SU-DHL-6 (cell line): ENCODE measurements around the gene CAMK4.

Source experiments
- H2AFZ ChIP-seq: fragments of 200-600 bp; sonication (generic); 2 replicates; pipeline ENCODE4 v1.6.1; 2014; ENCODE audit warnings: low read depth, mild to moderate bottlenecking, moderate library complexity, mixed read lengths, antibody characterized with exemption, low read length; ENCODE audit not compliant: severe bottlenecking
- H3F3A ChIP-seq: fragments of 200-600 bp; shearing (Covaris generic); 2 replicates; pipeline ENCODE4 v1.6.0; 2016; ENCODE audit warnings: antibody characterized with exemption, mild to moderate bottlenecking; ENCODE audit not compliant: insufficient read depth
- H3K27ac ChIP-seq: fragments of 200-600 bp; sonication (generic); 2 replicates; pipeline ENCODE4 v1.5.1; 2016; ENCODE audit warnings: low read depth, mild to moderate bottlenecking, low read length, moderate library complexity, mixed read lengths
- H3K27me3 ChIP-seq: fragments of 200-600 bp; sonication (generic), shearing (Covaris generic); 2 replicates; pipeline ENCODE4 v1.6.0; 2014; ENCODE audit warnings: mild to moderate bottlenecking, low read length
- H3K36me3 ChIP-seq: fragments of 200-600 bp; sonication (generic); 2 replicates; pipeline ENCODE4 v1.6.1; 2014; ENCODE audit warnings: mild to moderate bottlenecking, low read length, mixed read lengths
- H3K4me2 ChIP-seq: fragments of 300-600, 200-600 bp; shearing (Covaris generic), sonication (generic); 2 replicates; pipeline ENCODE4 v1.6.0; 2014; ENCODE audit warnings: low read length, low read depth, mild to moderate bottlenecking; ENCODE audit not compliant: poor library complexity, severe bottlenecking
- H3K4me3 ChIP-seq: fragments of 200-600 bp; sonication (generic); 2 replicates; pipeline ENCODE4 v1.5.1; 2014; ENCODE audit warnings: antibody characterized with exemption, low read length, mild to moderate bottlenecking, mixed read lengths; ENCODE audit not compliant: insufficient read depth, poor library complexity, severe bottlenecking
- H3K79me2 ChIP-seq: fragments of 200-600 bp; sonication (generic); 2 replicates; pipeline ENCODE4 v1.6.1; 2014; ENCODE audit warnings: mild to moderate bottlenecking, low read length, moderate library complexity; ENCODE audit not compliant: insufficient read depth
- H3K9ac ChIP-seq: fragments of 200-600 bp; sonication (generic); 2 replicates; pipeline ENCODE4 v1.7.0; 2014; ENCODE audit warnings: mild to moderate bottlenecking, low read length
- H3K9me2 ChIP-seq: fragments of 200-600 bp; sonication (generic); replicated peaks from 2 replicates; pipeline ENCODE4 v1.6.1; 2014; ENCODE audit warnings: low read length; ENCODE audit not compliant: insufficient read depth
- H3K9me3 ChIP-seq: fragments of 200-600 bp; sonication (generic); 2 replicates; pipeline ENCODE4 v1.6.1; 2014; ENCODE audit warnings: low read length, mixed read lengths; ENCODE audit not compliant: insufficient read depth
- H4K20me1 ChIP-seq: fragments of 200-600 bp; sonication (generic); 2 replicates; pipeline ENCODE4 v1.6.1; 2014; ENCODE audit warnings: low read depth, mild to moderate bottlenecking, antibody characterized with exemption, low read length, moderate library complexity, mixed read lengths
- EZH2phosphoT487 ChIP-seq: fragments of 200-600 bp; sonication (generic), shearing (Covaris generic); conservative IDR thresholded peaks from 2 replicates; pipeline ENCODE4 v1.6.1; 2018; ENCODE audit warnings: mild to moderate bottlenecking, antibody characterized with exemption, low read length, moderate library complexity, mixed read lengths
- TF ChIP-seq, protein P1 (sequence below): fragments of 200-600 bp; sonication (generic); IDR thresholded peaks from one replicate; pipeline ENCODE4 v1.5.1; 2017; ENCODE audit warnings: antibody characterized with exemption, mild to moderate bottlenecking, low read length, moderate library complexity; ENCODE audit not compliant: insufficient read depth, poor library complexity, severe bottlenecking

The CAMK4 gene

DNA sequence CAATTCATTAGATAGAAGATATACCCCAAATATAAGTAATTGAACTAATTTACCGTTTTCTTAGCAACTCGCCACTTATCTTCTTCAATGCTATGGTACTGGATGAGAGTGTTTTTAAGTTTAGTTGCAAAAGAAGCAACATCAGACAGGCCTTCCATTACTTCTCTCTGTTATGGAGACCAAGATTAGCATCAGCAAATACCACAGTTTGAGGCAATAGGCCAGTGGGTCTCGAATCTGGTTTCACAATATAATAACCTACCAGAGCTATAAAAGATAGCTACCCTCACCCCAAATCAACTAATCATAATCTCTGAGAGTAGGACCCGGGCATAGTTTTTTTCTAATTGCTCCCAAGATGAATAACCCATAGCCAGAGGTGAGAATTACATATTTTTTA, 283.1 kb downstream of the CAMK4 start:
- H3K79me2 ChIP-seq, result peaks cover 86% of the 10 kb centered on the region
- no peaks in the 10 kb centered on the region for H3K9me2 ChIP-seq
- H3K9me3 ChIP-seq, result no peaks in the 10 kb centered on the region
- TF ChIP-seq, protein P1, sequence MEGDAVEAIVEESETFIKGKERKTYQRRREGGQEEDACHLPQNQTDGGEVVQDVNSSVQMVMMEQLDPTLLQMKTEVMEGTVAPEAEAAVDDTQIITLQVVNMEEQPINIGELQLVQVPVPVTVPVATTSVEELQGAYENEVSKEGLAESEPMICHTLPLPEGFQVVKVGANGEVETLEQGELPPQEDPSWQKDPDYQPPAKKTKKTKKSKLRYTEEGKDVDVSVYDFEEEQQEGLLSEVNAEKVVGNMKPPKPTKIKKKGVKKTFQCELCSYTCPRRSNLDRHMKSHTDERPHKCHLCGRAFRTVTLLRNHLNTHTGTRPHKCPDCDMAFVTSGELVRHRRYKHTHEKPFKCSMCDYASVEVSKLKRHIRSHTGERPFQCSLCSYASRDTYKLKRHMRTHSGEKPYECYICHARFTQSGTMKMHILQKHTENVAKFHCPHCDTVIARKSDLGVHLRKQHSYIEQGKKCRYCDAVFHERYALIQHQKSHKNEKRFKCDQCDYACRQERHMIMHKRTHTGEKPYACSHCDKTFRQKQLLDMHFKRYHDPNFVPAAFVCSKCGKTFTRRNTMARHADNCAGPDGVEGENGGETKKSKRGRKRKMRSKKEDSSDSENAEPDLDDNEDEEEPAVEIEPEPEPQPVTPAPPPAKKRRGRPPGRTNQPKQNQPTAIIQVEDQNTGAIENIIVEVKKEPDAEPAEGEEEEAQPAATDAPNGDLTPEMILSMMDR, result no peak
- no peak for TF ChIP-seq EZH2phosphoT487
- H3K36me3 ChIP-seq, result peaks cover 23% of the 10 kb centered on the region
- peaks cover 32% of the 10 kb centered on the region for H4K20me1 ChIP-seq
- no peak overlapping the region for H3K27ac ChIP-seq
- H3K9ac ChIP-seq, result no peak overlapping the region
- no peaks in the 10 kb centered on the region for H3K27me3 ChIP-seq
- no peak overlapping the region for H3K4me2 ChIP-seq
- H3F3A ChIP-seq, result peaks cover 5% of the 10 kb centered on the region; the same call in 1 of the 2 replicates
- no peak overlapping the region for H3K4me3 ChIP-seq
- no peak overlapping the region for H2AFZ ChIP-seq

DNA sequence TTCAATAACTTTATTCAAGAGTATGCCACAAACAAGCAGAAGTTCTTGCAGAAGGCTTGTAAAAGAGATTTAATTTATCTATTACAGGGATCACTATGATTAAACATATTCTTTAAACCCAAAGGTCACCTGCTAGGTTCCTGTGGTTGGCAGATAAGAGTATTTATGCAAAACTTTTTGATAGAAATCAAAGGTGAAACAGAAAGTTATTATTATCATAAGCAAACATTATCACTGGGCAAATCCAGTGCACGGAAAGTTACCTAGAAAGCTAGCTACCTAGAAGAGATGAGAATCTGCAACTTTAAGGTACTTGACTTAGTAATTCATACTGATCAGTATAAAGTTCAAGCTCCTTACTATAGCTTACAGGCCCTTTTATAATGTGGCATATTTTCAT, 284.9 kb downstream of the CAMK4 start:
- Histone ChIP-seq H3K9me2 (no peaks in the 10 kb centered on the region), H3F3A (peaks cover 5% of the 10 kb centered on the region; the same call in 1 of the 2 replicates), H2AFZ (no peak overlapping the region), H3K4me2 (peak overlapping the region; percentile 93), H4K20me1 (peaks cover 32% of the 10 kb centered on the region), H3K9ac (no peak overlapping the region), H3K79me2 (peaks cover 74% of the 10 kb centered on the region), H3K4me3 (no peak overlapping the region), H3K27me3 (no peaks in the 10 kb centered on the region), H3K27ac (no peak overlapping the region), H3K9me3 (no peaks in the 10 kb centered on the region), H3K36me3 (peaks cover 20% of the 10 kb centered on the region)
- no peak for TF ChIP-seq EZH2phosphoT487
- TF ChIP-seq, protein P1, result no peak

DNA sequence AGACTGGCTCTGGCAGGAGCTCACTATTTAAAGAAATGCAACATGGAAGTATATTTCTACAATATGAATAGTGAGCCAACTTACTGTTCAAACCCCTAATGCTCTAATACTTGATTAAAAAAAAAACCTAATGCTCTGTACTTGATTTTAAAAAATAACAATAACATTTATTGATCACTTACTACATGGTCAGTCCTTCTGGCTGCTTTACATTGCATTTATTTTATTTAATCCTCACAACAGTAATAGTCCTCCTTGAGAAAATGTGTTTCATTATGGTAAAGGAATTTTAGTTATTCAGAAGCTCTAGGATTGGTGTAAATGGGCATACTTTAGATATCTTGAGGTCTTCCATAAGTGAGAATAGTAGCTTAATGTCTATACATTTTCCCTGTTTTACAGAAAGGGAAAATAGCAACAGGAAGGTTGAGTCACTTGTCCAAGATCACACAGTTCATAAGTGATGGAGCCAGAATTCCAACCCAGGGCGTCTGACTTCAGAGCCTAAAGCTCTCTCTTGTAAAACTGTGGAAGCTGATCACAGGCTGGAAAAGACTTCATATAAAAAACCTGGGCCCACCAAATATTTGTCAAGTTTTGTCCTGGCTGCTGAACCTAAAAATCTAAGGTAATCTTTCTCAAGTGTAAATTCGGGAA, 287.1 kb downstream of the CAMK4 start:
- Histone ChIP-seq H3F3A (peaks cover 5% of the 10 kb centered on the region; the same call in 1 of the 2 replicates), H3K9me2 (no peaks in the 10 kb centered on the region), H4K20me1 (peaks cover 29% of the 10 kb centered on the region), H3K9me3 (no peaks in the 10 kb centered on the region), H3K79me2 (peaks cover 59% of the 10 kb centered on the region), H3K9ac (peak overlapping the region; percentile 97), H3K27ac (peak overlapping the region; percentile 74; the same call in 1 of the 2 replicates), H3K4me2 (peak overlapping the region; percentile 93), H2AFZ (peak overlapping the region; percentile 42), H3K4me3 (peak overlapping the region; percentile 89), H3K27me3 (no peaks in the 10 kb centered on the region), H3K36me3 (peaks cover 8% of the 10 kb centered on the region; the same call in 1 of the 2 replicates)
- TF ChIP-seq, protein P1, result no peak
- TF ChIP-seq EZH2phosphoT487, result no peak
